Ovary (tissue), 3 donors: ENCODE measurements around the gene EID2.

ENCODE experiments used
- CTCF ChIP-seq, 3 donors: fragments of 450-650 bp in 2 of 3; fragments of 200-600 bp in 1 of 3; IDR thresholded peaks; one replicate each; pipeline versions ENCODE4 v1.5.1 to v1.8.0; 2016 to 2022; ENCODE audit warnings: antibody characterized with exemption in 3 of 3, mild to moderate bottlenecking in 1 of 3
- POLR2A ChIP-seq: fragments of 450-650 bp; IDR thresholded peaks from one replicate; pipeline ENCODE4 v1.6.1; 2017; ENCODE audit warnings: antibody characterized with exemption, mild to moderate bottlenecking, moderate library complexity
- donor health status: DM: no; HTN: no; CAD: no.

DNA sequence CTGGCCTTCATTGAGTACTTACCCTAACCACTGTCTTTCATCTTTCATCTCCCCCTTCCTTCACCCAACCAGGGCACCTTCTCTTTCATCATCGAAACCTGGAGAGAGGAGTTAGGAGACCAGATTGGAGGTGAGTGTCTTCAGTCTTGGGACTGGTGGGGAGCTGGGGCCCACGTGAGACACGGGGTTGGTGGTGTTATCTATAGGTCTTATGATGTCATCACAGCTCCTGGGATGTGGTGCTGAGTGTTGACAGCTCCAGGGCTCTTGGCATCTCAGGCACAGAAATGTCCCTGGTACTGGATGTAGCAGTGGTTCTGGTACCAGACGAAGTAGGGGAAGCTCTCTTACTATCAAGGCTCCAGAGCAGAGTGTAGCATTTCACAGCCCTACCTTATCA lies 39.4 kb downstream of the EID2 start:
- no peak for TF ChIP-seq POLR2A
- no peak for TF ChIP-seq CTCF (IDR thresholded peaks at IDR 0.05)
